A172 (cell line): Measurements from ENCODE around the gene TTLL1. TPM values are rescaled to one million over a fixed set of nuclear protein-coding genes. Genes with fewer than 3 reads are reported as not detected.

ENCODE experiments used
- DNase-seq: peaks from one replicate; pipeline ENCODE4 v3.0.0-alpha.2; 2015; ENCODE audit warnings: low spot score
- total RNA-seq: library from RNA; depleted of rRNA; stranded (reverse); fragments of >200 nt; shearing (Covaris generic); gene quantifications from 2 replicates; pipeline ENCODE4 v1.2.3, GENCODE V29; 2014; rRNA removed

TTLL1 gene
- total RNA-seq, 1 experiment from 2014 or later: 4.7 TPM

DNA sequence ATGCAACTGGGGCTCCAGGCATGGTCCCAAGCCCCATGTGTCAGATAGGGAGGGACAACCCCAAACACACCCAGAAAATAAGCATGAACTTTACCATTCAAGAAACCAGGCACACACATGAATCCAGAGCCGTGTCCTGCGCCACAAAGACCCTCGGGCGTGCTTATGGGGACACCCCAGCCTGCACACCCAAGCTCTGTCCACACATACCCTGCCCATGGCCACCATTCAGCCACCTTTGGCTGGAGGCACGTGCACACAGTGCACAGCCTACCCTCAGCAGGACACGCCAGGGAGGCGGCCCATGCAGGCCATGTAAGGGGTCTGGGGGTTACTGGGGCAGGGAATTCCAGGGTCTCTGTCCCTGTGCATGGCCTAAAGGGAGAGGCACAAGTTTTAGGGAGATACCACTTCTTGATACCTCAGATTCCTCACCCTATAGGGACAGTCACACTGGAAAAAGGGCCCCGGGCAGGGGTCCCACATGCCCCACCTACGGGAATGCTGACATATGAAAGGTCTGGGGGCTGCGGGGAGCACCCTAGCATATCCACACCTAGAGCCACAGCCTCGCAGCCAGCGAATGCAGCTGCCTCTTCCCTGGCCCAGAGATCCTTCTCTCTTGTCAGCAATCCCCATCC lies 94.8 kb downstream of the TTLL1 start:
- no peak for DNase-seq

GRCh38 chr22:42993651-42994275 lies 95.4 kb downstream of the TTLL1 start:
- no peak for DNase-seq

DNA sequence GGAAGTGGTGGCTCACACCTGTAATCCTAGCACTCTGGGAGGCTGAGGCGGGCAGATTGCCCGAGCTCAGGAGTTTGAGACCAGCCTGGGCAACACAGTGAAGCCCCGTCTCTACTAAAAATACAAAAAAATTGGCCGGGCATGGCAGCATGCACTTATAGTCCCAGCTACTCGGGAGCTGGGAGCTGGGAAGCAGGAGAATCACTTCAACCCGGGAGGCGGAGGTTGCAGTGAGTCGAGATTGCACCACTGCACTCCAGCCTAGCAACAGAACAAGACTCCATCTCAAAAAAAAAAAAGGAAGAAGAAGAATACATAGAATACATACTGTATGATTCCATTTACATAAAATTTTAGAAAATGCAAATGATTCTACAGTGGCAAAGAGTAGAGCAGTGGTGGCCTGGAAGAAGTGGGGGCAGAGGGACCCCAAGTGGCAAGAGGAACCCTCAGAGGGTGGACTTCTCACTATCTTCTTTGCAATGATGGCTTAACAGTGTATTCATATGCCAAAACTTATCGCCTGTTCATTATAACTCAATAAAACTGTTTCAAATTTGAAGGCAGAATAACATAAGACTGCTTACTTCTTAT lies 96.2 kb downstream of the TTLL1 start:
- DNase-seq: no peak

DNA sequence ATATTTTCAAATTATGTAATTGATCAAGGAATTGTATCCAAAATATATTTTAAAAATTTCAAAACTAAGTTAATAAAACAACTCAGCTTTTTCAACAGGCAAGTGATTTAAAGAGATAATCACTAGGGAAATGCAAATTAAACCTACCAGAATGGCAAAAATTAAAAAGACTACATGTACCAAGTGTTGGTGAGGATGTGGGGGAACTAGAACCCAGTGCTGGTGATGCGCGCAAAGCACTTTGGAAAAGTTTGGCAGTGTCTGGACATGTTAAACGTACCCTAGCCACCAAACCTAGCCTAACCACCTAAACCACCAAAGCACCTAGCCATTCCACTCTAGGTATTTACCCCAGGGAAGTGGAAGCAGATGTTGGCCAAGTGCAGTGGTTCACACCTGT lies 97.1 kb downstream of the TTLL1 start:
- no peak for DNase-seq

DNA sequence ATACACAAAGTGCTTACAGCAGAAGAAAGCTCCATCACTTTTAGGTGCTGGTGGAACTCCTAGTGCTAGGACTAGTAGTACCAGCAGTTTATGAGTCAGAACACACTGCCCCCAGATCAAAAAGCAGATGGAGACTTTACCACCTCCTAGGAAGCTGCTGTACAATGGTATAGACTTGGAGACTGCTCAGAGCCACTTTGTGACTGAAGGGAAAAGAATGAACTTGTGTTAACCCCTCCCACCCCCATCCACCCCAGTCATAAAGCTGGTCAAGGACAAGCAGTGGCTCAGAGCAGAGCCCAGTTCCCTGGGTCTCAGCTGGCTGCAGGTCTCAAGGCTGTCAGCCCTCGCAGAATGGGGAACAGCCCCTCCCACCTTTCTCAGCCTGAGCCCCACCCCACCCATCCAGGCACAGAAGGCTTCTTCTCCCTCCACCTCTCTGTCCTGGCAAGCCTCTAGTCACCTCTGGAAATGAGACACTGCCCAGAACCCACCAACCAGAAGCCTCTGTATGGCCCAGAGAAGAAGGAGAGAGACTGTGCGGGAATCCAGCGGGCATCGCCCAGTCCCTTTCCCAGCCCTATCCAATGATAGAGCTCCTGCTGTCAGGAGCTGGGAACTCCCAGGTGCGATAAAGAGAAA lies 98.1 kb downstream of the TTLL1 start:
- DNase-seq: peak; percentile 77

DNA sequence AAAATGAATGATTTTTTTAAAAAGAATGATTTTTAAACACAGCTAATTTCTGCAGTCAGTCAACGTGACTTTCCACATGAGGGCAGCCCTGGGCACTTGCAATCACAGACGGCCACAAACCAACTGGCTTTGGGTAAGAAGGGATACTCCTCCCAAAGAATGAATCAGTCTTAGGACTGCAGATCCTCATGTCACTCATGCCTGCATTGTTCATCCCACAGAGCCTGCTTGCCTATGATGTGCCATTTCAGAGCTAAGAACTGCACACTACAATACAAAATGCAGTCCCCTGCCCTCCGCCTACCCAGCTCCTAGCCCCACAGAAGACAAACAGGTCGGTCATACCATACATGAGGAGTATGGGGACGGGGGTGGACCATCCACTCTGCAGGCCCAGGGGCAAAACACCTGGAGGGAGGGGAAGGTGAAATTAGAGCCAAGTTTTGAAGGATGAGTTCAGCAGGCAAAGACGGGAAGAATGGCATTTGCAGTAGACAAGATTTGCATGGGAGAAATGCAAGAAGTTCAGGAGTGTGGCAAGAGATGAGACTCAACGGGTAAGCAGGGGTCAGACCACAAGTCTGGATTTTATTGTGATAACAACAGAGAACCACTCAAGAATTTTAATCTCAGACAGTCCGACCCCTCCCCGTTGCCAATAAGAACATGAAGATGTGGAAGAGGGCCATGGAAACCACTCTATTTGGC lies 98.9 kb downstream of the TTLL1 start:
- peak; percentile 77 for DNase-seq

Other genes with a start within 250 kb of the TTLL1 start
- gene ARFGAP3, start 232.1 kb downstream of the TTLL1 start, total RNA-seq: 27.7 and 33.0 TPM in 2 replicates
- gene PACSIN2, start 74.2 kb downstream of the TTLL1 start, total RNA-seq: 31.4 and 35.9 TPM in 2 replicates
- 6.3 and 8.6 TPM in 2 replicates for gene BIK, start 21.4 kb upstream of the TTLL1 start, total RNA-seq
- 18.0 and 18.8 TPM in 2 replicates for gene MCAT, start 54.0 kb upstream of the TTLL1 start, total RNA-seq
- gene TSPO, start 62.2 kb upstream of the TTLL1 start, total RNA-seq: 258 and 263 TPM in 2 replicates
- 35.3 and 37.1 TPM in 2 replicates for gene TTLL12, start 97.7 kb upstream of the TTLL1 start, total RNA-seq